ENCODE data around the gene ECEL1.

- TF ChIP-seq, protein P1, sequence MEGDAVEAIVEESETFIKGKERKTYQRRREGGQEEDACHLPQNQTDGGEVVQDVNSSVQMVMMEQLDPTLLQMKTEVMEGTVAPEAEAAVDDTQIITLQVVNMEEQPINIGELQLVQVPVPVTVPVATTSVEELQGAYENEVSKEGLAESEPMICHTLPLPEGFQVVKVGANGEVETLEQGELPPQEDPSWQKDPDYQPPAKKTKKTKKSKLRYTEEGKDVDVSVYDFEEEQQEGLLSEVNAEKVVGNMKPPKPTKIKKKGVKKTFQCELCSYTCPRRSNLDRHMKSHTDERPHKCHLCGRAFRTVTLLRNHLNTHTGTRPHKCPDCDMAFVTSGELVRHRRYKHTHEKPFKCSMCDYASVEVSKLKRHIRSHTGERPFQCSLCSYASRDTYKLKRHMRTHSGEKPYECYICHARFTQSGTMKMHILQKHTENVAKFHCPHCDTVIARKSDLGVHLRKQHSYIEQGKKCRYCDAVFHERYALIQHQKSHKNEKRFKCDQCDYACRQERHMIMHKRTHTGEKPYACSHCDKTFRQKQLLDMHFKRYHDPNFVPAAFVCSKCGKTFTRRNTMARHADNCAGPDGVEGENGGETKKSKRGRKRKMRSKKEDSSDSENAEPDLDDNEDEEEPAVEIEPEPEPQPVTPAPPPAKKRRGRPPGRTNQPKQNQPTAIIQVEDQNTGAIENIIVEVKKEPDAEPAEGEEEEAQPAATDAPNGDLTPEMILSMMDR (IDR thresholded peaks at IDR 0.05), result no peak
- TF ChIP-seq POLR2A (IDR thresholded peaks at IDR 0.05), result no peak
Measured at GRCh38 chr2:232477751-232478510, 9.7 kb downstream of the ECEL1 start.

All from uterus (tissue), 2 donors.